DOHH2 (cell line): ENCODE measurements around the gene ITK.
"Not testable (repeated sequence)": the region's sequence is repeated elsewhere in the genome, so short reads cannot be mapped to it uniquely, and the experiment has no call there.

ENCODE experiments used
- EZH2phosphoT487 ChIP-seq: fragments of 200-600 bp; sonication (generic); IDR thresholded peaks from 2 replicates; pipeline ENCODE4 v1.6.1; 2017; ENCODE audit warnings: borderline replicate concordance, mild to moderate bottlenecking, antibody characterized with exemption, low read length, moderate library complexity, mixed read lengths
- TF ChIP-seq, protein P1 (sequence below): fragments of 200-600 bp; sonication (generic); IDR thresholded peaks from one replicate; pipeline ENCODE4 v1.5.1; 2014; ENCODE audit warnings: antibody characterized with exemption, mild to moderate bottlenecking, low read depth, low read length; ENCODE audit not compliant: poor library complexity, severe bottlenecking

DNA sequence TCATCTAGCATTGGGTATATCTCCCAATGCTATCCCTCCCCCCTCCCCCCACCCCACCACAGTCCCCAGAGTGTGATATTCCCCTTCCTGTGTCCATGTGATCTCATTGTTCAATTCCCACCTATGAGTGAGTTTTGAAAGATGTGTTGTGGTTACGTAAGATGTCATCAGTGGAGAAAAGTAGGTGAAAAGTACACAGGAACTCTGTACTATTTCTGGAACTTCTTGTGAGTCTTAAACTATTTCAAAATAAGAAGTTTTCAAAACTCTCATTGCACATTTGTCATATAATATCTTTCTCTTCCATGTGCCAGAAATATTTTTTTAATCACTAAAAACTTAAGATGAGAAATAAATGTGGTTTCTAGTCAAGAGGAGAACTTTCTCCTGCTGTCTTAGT is 30.0 kb downstream of the ITK start:
- TF ChIP-seq, protein P1, sequence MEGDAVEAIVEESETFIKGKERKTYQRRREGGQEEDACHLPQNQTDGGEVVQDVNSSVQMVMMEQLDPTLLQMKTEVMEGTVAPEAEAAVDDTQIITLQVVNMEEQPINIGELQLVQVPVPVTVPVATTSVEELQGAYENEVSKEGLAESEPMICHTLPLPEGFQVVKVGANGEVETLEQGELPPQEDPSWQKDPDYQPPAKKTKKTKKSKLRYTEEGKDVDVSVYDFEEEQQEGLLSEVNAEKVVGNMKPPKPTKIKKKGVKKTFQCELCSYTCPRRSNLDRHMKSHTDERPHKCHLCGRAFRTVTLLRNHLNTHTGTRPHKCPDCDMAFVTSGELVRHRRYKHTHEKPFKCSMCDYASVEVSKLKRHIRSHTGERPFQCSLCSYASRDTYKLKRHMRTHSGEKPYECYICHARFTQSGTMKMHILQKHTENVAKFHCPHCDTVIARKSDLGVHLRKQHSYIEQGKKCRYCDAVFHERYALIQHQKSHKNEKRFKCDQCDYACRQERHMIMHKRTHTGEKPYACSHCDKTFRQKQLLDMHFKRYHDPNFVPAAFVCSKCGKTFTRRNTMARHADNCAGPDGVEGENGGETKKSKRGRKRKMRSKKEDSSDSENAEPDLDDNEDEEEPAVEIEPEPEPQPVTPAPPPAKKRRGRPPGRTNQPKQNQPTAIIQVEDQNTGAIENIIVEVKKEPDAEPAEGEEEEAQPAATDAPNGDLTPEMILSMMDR, result not testable (repeated sequence)
- TF ChIP-seq EZH2phosphoT487, result not testable (repeated sequence)
